Heart left ventricle (tissue), 16 donors: Measurements from ENCODE around the gene ZSCAN25. TPM values are rescaled to one million over a fixed set of nuclear protein-coding genes. Genes with fewer than 3 reads are reported as not detected.

Experiments
- ATAC-seq, 4 donors: fragments of 200-7000 bp; cut with Tn5 transposase; one replicate each; pipeline ENCODE4 v1.9.1; 2020 to 2022; ENCODE audit warnings: moderate library complexity in 4 of 4, mild to moderate bottlenecking in 3 of 4, moderate number of reproducible peaks in 1 of 4
- DNase-seq, 5 donors: peaks; one replicate each; pipeline ENCODE4 v3.0.0-alpha.2; 2020
- H3K27ac ChIP-seq, 12 donors: fragments of 200-600 bp; sonication (generic) in 4 of 12; one replicate each; pipeline versions ENCODE4 v1.5.0 to v1.8.0; 2016 to 2022; ENCODE audit warnings: mild to moderate bottlenecking in 2 of 12
- H3K27me3 ChIP-seq, 9 donors: fragments of 200-600 bp; sonication (generic) in 2 of 9; one replicate each; pipeline versions ENCODE4 v1.5.1 to v1.8.0; 2016 to 2022; ENCODE audit warnings: mild to moderate bottlenecking in 3 of 9
- H3K36me3 ChIP-seq, 9 donors: fragments of 200-600 bp; sonication (generic) in 2 of 9; one replicate each; pipeline versions ENCODE4 v1.5.0 to v1.8.0; 2018 to 2022; ENCODE audit warnings: mild to moderate bottlenecking in 2 of 9
- H3K4me1 ChIP-seq, 12 donors: fragments of 200-600 bp; sonication (generic) in 4 of 12; one replicate each; pipeline versions ENCODE4 v1.5.0 to v1.8.0; 2016 to 2022; ENCODE audit warnings: mild to moderate bottlenecking in 3 of 12
- H3K4me3 ChIP-seq, 12 donors: fragments of 200-600 bp; sonication (generic) in 4 of 12; one replicate each; pipeline versions ENCODE4 v1.5.0 to v1.8.0; 2017 to 2022; ENCODE audit warnings: mild to moderate bottlenecking in 9 of 12, moderate library complexity in 4 of 12
- H3K9me3 ChIP-seq, 12 donors: fragments of 200-600 bp; sonication (generic) in 4 of 12; one replicate each; pipeline versions ENCODE4 v1.5.0 to v1.8.0; 2016 to 2022; ENCODE audit warnings: mild to moderate bottlenecking in 1 of 12
- POLR2A ChIP-seq, 2 donors: fragments of 450-650 bp; IDR thresholded peaks; one replicate each; pipeline ENCODE4 v1.6.1; 2017; ENCODE audit warnings: antibody characterized with exemption in 2 of 2, mild to moderate bottlenecking in 2 of 2, moderate library complexity in 2 of 2
- WGBS, 4 donors: extraction: QIAGEN DNeasy Blood & Tissue Kit in 2 of 4; methylation state at CpG; one replicate each; pipeline versions ENCODE4 v1.1.5 to v1.1.7; 2013 to 2018; 5-methylcytosine and 5-hydroxymethylcytosine counted together
- intact Hi-C, 10 donors: fragments of 100-400 bp; cut with DNase I; formaldehyde crosslinking; loops; one replicate each; pipeline versions ENCODE4 v1.11.1 to v1.14.2; 2022
- polyA plus RNA-seq, 2 donors: library from polyadenylated mRNA; stranded (reverse); fragments of 200-250 nt; gene quantifications; one replicate each; pipeline ENCODE4 v1.2.3, GENCODE V29; 2013
- total RNA-seq, 9 donors: library from RNA; depleted of rRNA in 2 of 9; stranded (reverse); fragments of >200 nt in 2 of 9; fragmentation: NEBNext Ultra II Directional in 3 of 9; extraction: Animal tissue kit (Norgen Biotek cat#: 25700) in 3 of 9; gene quantifications; one replicate each; pipeline versions ENCODE4 v1.1.0 to v1.2.4, GENCODE V29; 2016 to 2023
- TF ChIP-seq, protein P1 (sequence below), 12 donors: fragments of 200-600 bp; sonication (generic) in 4 of 12; IDR thresholded peaks; one replicate each; pipeline versions ENCODE4 v1.5.0 to v1.8.0; 2018 to 2022; ENCODE audit warnings: antibody characterized with exemption in 12 of 12, mild to moderate bottlenecking in 5 of 12
- donor health status: ischemic (EF 13 %, LVEDD 7.1; RV severe dilation, severe dysfunction).
- donor health status: healthy with polysubstance abuse.
- donor health status: DM: no; HTN: yes; CAD: no.
- donor health status: DM: no; HTN: no; CAD: no.
- donor health status: ischemic (EF 25% LVEDD 6.9; RV normal size, moderate dysfunction).
- donor health status: ischemic (EF 25% LVEDD 5.7; RV mildly dilated, moderate dysfunction).
- donor health status: healthy.
- donor health status: DM: yes; HTN: yes; CAD: no.
- donor health status: ischemic (EF 35%, LVEDD 5.7; RV mildly dilated, moderate dysfunction).
- donor health status: nonischemic (EF 11% LVEDD 7.7; RV severe dilation, severe dysfunction).
- donor health status: DM: yes; HTN: yes; CAD: no.
- donor health status: PGD.
- donor health status: ischemic (EF 29% LVEDD 5.4; RV normal size, mild dysfunction).
- donor health status: nonischemic (EF 23%, LVEDD 6.1; RV moderate dilation, normal function).

The ZSCAN25 gene
- total and polyA plus RNA-seq, 11 donors, result 3.4 to 12.0 (median 8.2) TPM

DNA sequence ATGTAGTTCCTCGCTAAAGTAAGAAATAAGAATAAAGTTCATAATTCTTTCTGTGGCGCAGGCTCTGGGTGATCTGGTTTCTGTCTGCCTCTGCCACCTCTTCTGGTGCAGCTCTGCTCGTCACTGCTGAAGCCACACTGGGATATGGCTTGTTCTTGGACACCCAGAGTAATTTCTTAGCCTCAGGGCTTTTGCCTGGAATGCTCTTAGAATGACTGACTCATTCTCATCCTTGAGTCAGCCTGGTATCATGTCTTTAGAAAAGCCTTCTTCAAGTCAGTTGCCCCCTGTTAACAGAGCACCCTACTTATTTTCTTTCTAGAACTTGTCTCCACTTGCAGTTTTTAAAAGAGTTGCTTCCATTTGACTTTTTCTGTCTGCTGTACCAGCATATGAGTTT lies 2.0 kb downstream of the ZSCAN25 start:
- no peak for TF ChIP-seq POLR2A (IDR thresholded peaks at IDR 0.05)
- TF ChIP-seq, protein P1, sequence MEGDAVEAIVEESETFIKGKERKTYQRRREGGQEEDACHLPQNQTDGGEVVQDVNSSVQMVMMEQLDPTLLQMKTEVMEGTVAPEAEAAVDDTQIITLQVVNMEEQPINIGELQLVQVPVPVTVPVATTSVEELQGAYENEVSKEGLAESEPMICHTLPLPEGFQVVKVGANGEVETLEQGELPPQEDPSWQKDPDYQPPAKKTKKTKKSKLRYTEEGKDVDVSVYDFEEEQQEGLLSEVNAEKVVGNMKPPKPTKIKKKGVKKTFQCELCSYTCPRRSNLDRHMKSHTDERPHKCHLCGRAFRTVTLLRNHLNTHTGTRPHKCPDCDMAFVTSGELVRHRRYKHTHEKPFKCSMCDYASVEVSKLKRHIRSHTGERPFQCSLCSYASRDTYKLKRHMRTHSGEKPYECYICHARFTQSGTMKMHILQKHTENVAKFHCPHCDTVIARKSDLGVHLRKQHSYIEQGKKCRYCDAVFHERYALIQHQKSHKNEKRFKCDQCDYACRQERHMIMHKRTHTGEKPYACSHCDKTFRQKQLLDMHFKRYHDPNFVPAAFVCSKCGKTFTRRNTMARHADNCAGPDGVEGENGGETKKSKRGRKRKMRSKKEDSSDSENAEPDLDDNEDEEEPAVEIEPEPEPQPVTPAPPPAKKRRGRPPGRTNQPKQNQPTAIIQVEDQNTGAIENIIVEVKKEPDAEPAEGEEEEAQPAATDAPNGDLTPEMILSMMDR (IDR thresholded peaks at IDR 0.05), result no peak
- Histone ChIP-seq H3K4me1 (peaks cover 0 to 21% (median 11%) of the 10 kb centered on the region in 12 donors), H3K27ac (no peak overlapping the region), H3K9me3 (no peaks in the 10 kb centered on the region), H3K36me3 (peaks cover 0 to 57% (median 54%) of the 10 kb centered on the region in 9 donors), H3K27me3 (no peaks in the 10 kb centered on the region), H3K4me3 (no peak overlapping the region)
- intact Hi-C loops, result loop anchor here in 2 of 10 donors (5.0 to 10.0 kb wide), 3 partner anchors 66 to 296 kb away; partner anchors contain the start of genes FAM200A (in 1 of the 2) and TRIM4 (in 1 of the 2)
- DNase-seq (no peak), ATAC-seq (no peak)
- whole genome bisulfite sequencing, 4 donors, result 82 to 86% (median 85%) methylated on average over 3 of the region's 3 CpGs

DNA sequence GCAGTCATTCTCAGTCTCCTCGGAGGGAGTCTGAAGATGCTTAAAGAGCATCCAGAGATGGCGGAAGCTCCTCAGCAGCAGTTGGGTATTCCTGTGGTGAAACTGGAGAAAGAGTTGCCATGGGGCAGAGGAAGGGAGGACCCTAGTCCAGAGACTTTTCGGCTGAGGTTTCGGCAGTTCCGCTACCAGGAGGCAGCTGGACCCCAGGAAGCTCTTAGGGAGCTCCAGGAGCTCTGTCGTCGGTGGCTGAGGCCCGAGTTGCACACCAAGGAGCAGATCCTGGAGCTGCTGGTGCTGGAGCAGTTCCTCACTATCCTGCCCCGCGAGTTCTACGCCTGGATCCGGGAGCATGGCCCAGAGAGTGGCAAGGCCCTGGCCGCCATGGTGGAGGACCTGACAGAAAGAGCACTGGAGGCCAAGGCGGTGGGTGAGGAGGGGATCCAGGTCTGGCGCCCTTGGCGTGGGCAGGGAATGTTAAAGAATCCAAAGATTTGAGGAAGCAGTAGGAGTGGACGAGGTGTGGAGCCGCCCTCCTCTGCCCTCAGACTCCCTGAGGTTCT lies 2.9 kb downstream of the ZSCAN25 start:
- H3K27me3 ChIP-seq, result no peaks in the 10 kb centered on the region
- TF ChIP-seq, protein P1 (IDR thresholded peaks at IDR 0.05), result no peak
- no peak for TF ChIP-seq POLR2A (IDR thresholded peaks at IDR 0.05)
- DNase-seq, result no peak
- peaks cover 0 to 22% (median 11%) of the 10 kb centered on the region in 12 donors for H3K4me1 ChIP-seq
- no peaks in the 10 kb centered on the region for H3K9me3 ChIP-seq
- no peak for ATAC-seq
- intact Hi-C loops, result loop anchor here in 3 of 10 donors (5.0 to 10.0 kb wide), 4 partner anchors 67 to 295 kb away; partner anchors contain the start of genes FAM200A (in 1 of the 3) and TRIM4 (in 1 of the 3)
- peaks cover 0 to 66% (median 64%) of the 10 kb centered on the region in 9 donors for H3K36me3 ChIP-seq
- no peak overlapping the region for H3K4me3 ChIP-seq
- H3K27ac ChIP-seq, result no peak overlapping the region
- WGBS, 4 donors, result 90 to 96% (median 94%) methylated on average over 9 to 18 of the region's 18 CpGs

DNA sequence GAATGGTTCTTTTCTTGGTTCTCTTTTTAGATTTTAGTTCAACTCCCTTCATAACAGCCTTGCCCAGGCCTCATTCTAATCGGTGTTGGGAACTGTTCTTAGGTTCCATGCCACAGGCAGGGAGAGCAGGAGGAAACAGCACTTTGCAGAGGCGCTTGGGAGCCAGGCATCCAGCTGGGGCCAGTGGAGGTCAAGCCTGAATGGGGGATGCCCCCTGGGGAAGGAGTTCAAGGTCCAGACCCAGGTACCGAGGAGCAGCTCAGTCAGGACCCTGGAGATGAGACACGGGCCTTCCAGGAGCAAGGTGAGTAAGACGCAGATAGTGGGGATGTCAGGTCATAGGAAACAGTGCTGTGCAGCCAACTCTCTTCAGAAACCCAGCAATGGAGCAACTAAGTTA lies 4.5 kb downstream of the ZSCAN25 start:
- TF ChIP-seq, protein P1 (IDR thresholded peaks at IDR 0.05), result no peak
- TF ChIP-seq POLR2A (IDR thresholded peaks at IDR 0.05), result no peak
- peaks cover 0 to 82% (median 80%) of the 10 kb centered on the region in 9 donors for H3K36me3 ChIP-seq
- ATAC-seq (no peak), DNase-seq (no peak)
- no peak overlapping the region for H3K4me3 ChIP-seq
- 88 to 96% (median 93%) methylated on average over 5 of the region's 5 CpGs for WGBS, 4 donors
- H3K27me3 ChIP-seq, result no peaks in the 10 kb centered on the region
- no peak overlapping the region for H3K27ac ChIP-seq
- H3K4me1 ChIP-seq, result peaks cover 0 to 22% (median 11%) of the 10 kb centered on the region in 12 donors
- intact Hi-C loops, result loop anchor here in 1 of 10 donors (10.0 kb wide), 1 partner anchor 106 kb away; no protein-coding TSS in a partner anchor
- H3K9me3 ChIP-seq, result no peaks in the 10 kb centered on the region

GRCh38 chr7:99622596-99622995 lies 5.8 kb downstream of the ZSCAN25 start:
- Histone ChIP-seq H3K4me1 (peaks cover 0 to 18% (median 6%) of the 10 kb centered on the region in 12 donors), H3K27me3 (no peaks in the 10 kb centered on the region), H3K36me3 (peaks cover 0 to 95% (median 93%) of the 10 kb centered on the region in 9 donors), H3K4me3 (no peak overlapping the region), H3K9me3 (no peaks in the 10 kb centered on the region), H3K27ac (no peak overlapping the region)
- no peak for ATAC-seq
- TF ChIP-seq, protein P1 (IDR thresholded peaks at IDR 0.05), result no peak
- TF ChIP-seq POLR2A (IDR thresholded peaks at IDR 0.05), result no peak
- 94 to 96% (median 94%) methylated on average over 10 of the region's 10 CpGs for WGBS, 4 donors
- no peak for DNase-seq
- intact Hi-C loops, result loop anchor here in 1 of 10 donors (10.0 kb wide), 1 partner anchor 108 kb away; no protein-coding TSS in a partner anchor
